COLO668 (cell line): ENCODE results near the gene DYNC2I2.

ENCODE experiments used
- DNase-seq: peaks from one replicate; lab custom pipeline; 2025; ENCODE audit not compliant: unreplicated experiment; lab: John Stamatoyannopoulos, UW

Gene DYNC2I2

GRCh38 chr9:128636556-128637530, 19.8 kb downstream of the DYNC2I2 start:
- no peak for DNase-seq

GRCh38 chr9:128636024-128636390, 20.6 kb downstream of the DYNC2I2 start:
- peak; percentile 50 for DNase-seq

GRCh38 chr9:128635266-128636023, 21.2 kb downstream of the DYNC2I2 start:
- DNase-seq, result peak; percentile 95

- no peak for DNase-seq
Measured at GRCh38 chr9:128634651-128635262, 21.9 kb downstream of the DYNC2I2 start.

GRCh38 chr9:128634111-128634510, 22.5 kb downstream of the DYNC2I2 start:
- no peak for DNase-seq

- DNase-seq, result no peak
Measured at GRCh38 chr9:128633601-128634000, 23.0 kb downstream of the DYNC2I2 start.

GRCh38 chr9:128633057-128633456, 23.6 kb downstream of the DYNC2I2 start:
- no peak for DNase-seq

GRCh38 chr9:128632486-128632885, 24.2 kb downstream of the DYNC2I2 start:
- no peak for DNase-seq

- no peak for DNase-seq
Measured at GRCh38 chr9:128632066-128632465, 24.6 kb downstream of the DYNC2I2 start.

GRCh38 chr9:128631636-128632035, 25.0 kb downstream of the DYNC2I2 start:
- no peak for DNase-seq

GRCh38 chr9:128629852-128630545, 26.6 kb downstream of the DYNC2I2 start:
- DNase-seq, result no peak

- no peak for DNase-seq
Measured at GRCh38 chr9:128629136-128629535, 27.5 kb downstream of the DYNC2I2 start.

GRCh38 chr9:128628471-128629048, 28.1 kb downstream of the DYNC2I2 start:
- no peak for DNase-seq

- DNase-seq, result no peak
Measured at GRCh38 chr9:128627906-128628305, 28.7 kb downstream of the DYNC2I2 start.

- no peak for DNase-seq
Measured at GRCh38 chr9:128627127-128627715, 29.4 kb downstream of the DYNC2I2 start.

- no peak for DNase-seq
Measured at GRCh38 chr9:128626181-128626580, 30.5 kb downstream of the DYNC2I2 start.

- DNase-seq, result no peak
Measured at GRCh38 chr9:128625391-128626146, 31.1 kb downstream of the DYNC2I2 start.

GRCh38 chr9:128624566-128624965, 32.1 kb downstream of the DYNC2I2 start:
- no peak for DNase-seq

- no peak for DNase-seq
Measured at GRCh38 chr9:128621730-128622455, 34.8 kb downstream of the DYNC2I2 start.
